ENCODE results near the gene FOLR3.

The FOLR3 gene

GRCh38 chr11:72138821-72139390 is 3.4 kb downstream of the FOLR3 start (continued):
- no peak for TF ChIP-seq PATZ1 (CRISPR knock-in tag; IDR thresholded peaks at IDR 0.05; ENCODE audit: borderline replicate concordance)

- TF ChIP-seq PPARA (CRISPR knock-in tag; IDR thresholded peaks at IDR 0.05; ENCODE audit: borderline replicate concordance) (no peak), ZC3H10 (CRISPR knock-in tag; IDR thresholded peaks at IDR 0.05) (no peak), TCF4 (CRISPR knock-in tag; IDR thresholded peaks at IDR 0.05; ENCODE audit: borderline replicate concordance) (no peak), RARB (CRISPR knock-in tag; IDR thresholded peaks at IDR 0.05) (no peak), GLIS3 (CRISPR knock-in tag; IDR thresholded peaks at IDR 0.05) (no peak), TSHZ2 (CRISPR knock-in tag; IDR thresholded peaks at IDR 0.05) (no peak), CSDC2 (CRISPR knock-in tag; IDR thresholded peaks at IDR 0.05) (no peak), BACH2 (CRISPR knock-in tag; IDR thresholded peaks at IDR 0.05; ENCODE audit: borderline replicate concordance) (no peak), TOX (CRISPR knock-in tag; IDR thresholded peaks at IDR 0.05; ENCODE audit: borderline replicate concordance) (no peak), SNAI2 (CRISPR knock-in tag; IDR thresholded peaks at IDR 0.05) (no peak), ZFP30 (CRISPR knock-in tag; IDR thresholded peaks at IDR 0.05) (no peak), ZNF70 (CRISPR knock-in tag; IDR thresholded peaks at IDR 0.05) (no peak), OSR1 (CRISPR knock-in tag; IDR thresholded peaks at IDR 0.05) (no peak), ARNTL (CRISPR knock-in tag; IDR thresholded peaks at IDR 0.05; ENCODE audit: borderline replicate concordance, low read depth) (no peak), PATZ1 (CRISPR knock-in tag; IDR thresholded peaks at IDR 0.05; ENCODE audit: borderline replicate concordance) (no peak), ZNF565 (CRISPR knock-in tag; conservative IDR thresholded peaks at IDR 0.05; ENCODE audit: low read depth) (no peak), POU6F1 (CRISPR knock-in tag; IDR thresholded peaks at IDR 0.05; ENCODE audit: borderline replicate concordance, low read depth) (no peak), ISL1 (CRISPR knock-in tag; IDR thresholded peaks at IDR 0.05) (no peak)
Measured at GRCh38 chr11:72139500-72139899, 4.0 kb downstream of the FOLR3 start.

GRCh38 chr11:72140661-72141060 is 5.1 kb downstream of the FOLR3 start:
- TF ChIP-seq TSHZ2 (CRISPR knock-in tag; IDR thresholded peaks at IDR 0.05) (no peak), SNAI2 (CRISPR knock-in tag; IDR thresholded peaks at IDR 0.05) (no peak), ARNTL (CRISPR knock-in tag; IDR thresholded peaks at IDR 0.05; ENCODE audit: borderline replicate concordance, low read depth) (no peak), CSDC2 (CRISPR knock-in tag; IDR thresholded peaks at IDR 0.05) (no peak), ESRRG (CRISPR knock-in tag; IDR thresholded peaks at IDR 0.05) (no peak), ZNF70 (CRISPR knock-in tag; IDR thresholded peaks at IDR 0.05) (no peak), PATZ1 (CRISPR knock-in tag; IDR thresholded peaks at IDR 0.05; ENCODE audit: borderline replicate concordance) (no peak)
- no peak for ATAC-seq

More at GRCh38 chr11:72139500-72139899, 4.0 kb downstream of the FOLR3 start:
- ATAC-seq = no peak
